WI38 (cell line): ENCODE data around the gene CDKN2B.
"Not testable (repeated sequence)": the region's sequence is repeated elsewhere in the genome, so short reads cannot be mapped to it uniquely, and the experiment has no call there.

Experiments
- H3K4me3 ChIP-seq: 2 replicates; pipeline ENCODE4 v1.5.1; 2011; ENCODE audit warnings: low read depth, mild to moderate bottlenecking, control low read depth, low read length
- TF ChIP-seq, protein P1 (sequence below): IDR thresholded peaks from 2 replicates; pipeline ENCODE4 v1.5.1; 2012; ENCODE audit warnings: low read depth, mild to moderate bottlenecking, control low read depth, low read length

CDKN2B gene, protein sequence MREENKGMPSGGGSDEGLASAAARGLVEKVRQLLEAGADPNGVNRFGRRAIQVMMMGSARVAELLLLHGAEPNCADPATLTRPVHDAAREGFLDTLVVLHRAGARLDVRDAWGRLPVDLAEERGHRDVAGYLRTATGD

DNA sequence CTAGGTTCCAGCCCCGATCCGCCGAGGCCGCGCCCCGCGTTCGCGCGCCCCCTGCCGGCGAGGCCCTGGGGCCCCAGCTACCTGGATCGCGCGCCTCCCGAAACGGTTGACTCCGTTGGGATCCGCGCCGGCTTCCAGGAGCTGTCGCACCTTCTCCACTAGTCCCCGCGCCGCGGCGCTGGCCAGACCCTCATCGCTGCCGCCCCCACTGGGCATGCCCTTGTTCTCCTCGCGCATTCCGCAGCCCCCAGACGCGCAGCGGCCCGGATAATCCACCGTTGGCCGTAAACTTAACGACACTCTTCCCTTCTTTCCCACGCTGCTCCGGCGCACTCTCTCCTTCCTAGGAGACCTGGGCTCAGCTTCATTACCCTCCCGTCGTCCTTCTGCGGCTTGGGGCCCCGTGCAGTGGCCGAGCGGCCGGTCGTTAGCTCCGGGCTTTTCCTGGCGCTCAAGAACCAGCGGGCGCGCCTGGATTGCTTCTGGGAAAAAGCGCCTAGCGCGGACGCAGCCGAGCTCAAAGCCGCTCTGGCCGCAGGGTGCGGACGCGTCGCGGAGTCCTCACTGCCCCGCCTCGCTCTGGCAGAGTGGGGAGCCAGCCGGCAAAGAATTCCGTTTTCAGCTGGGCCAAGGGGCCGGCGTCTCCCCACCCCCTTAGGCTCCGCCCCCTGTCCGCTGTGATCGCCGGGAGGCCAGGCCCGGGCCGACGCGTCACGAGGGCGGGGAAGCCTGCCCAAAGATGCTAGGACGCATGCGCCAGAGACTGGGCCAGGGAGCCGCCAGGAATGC lies at the start of gene CDKN2B:
TSS of gene CDKN2B (minus strand) at position 589 of the 789 bp plus-strand sequence. CDS start at position 237, 352 bp downstream.
- H3K4me3 ChIP-seq: peak within 1 kb of the TSS; percentile 75
- TF ChIP-seq, protein P1, sequence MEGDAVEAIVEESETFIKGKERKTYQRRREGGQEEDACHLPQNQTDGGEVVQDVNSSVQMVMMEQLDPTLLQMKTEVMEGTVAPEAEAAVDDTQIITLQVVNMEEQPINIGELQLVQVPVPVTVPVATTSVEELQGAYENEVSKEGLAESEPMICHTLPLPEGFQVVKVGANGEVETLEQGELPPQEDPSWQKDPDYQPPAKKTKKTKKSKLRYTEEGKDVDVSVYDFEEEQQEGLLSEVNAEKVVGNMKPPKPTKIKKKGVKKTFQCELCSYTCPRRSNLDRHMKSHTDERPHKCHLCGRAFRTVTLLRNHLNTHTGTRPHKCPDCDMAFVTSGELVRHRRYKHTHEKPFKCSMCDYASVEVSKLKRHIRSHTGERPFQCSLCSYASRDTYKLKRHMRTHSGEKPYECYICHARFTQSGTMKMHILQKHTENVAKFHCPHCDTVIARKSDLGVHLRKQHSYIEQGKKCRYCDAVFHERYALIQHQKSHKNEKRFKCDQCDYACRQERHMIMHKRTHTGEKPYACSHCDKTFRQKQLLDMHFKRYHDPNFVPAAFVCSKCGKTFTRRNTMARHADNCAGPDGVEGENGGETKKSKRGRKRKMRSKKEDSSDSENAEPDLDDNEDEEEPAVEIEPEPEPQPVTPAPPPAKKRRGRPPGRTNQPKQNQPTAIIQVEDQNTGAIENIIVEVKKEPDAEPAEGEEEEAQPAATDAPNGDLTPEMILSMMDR: peak; percentile 92

DNA sequence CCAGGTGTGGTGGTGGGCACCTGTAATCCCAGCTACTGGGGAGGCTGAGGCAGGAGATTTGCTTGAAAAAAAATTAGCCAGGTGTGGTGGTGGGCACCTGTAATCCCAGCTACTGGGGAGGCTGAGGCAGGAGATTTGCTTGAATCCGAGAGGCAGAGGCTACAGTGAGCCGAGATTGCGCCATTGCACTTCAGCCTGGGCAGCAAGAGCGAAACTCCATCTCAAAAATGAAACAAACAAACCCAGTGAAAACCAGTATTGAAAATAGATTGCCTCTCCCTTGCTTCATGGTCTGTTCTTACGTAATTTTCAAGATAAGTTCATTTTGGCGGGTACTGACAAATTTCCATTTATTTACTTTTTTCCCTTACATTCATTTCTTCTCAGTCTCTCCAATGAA lies 48.9 kb upstream of the CDKN2B start:
- H3K4me3 ChIP-seq: not testable (repeated sequence)

DNA sequence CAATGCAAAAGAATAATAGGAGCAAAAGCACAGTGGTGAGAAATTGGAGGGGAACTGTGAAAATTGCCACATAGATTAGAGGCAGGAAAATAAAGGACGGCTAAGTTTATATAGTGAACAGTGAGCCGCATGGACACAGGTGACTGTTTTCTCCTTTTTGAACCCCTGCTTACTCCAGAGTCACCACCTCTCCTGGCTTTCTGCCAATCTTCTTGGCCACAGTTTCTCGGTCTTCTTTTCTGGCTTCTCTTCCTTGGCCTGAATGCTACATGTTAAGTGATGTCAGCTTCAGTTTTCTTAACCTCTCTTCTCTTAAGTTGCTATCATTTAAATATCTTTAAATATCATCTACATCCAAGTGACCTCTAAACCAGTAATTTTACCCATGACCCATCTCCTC lies 47.3 kb upstream of the CDKN2B start:
- H3K4me3 ChIP-seq: no peak overlapping the region
- TF ChIP-seq, protein P1: no peak

DNA sequence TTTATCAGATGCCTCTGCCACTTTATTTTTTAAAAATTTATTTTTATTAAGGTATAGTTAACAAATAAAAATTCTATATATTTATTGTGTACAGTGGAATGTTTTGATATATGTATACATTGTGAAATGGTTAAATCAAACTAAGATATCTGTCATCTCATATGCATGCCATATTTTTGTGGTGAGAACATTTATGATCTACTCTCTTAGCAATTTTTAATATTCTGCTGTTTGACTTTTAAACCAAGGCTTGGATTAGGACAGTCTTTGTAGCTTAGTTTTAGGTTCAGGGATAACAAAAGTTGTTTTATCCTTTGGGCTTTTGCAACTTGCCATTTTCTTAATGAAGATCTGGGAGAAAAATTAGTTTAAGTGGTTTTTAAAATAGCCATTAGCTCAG lies 46.0 kb upstream of the CDKN2B start:
- H3K4me3 ChIP-seq: no peak overlapping the region
- TF ChIP-seq, protein P1: no peak

DNA sequence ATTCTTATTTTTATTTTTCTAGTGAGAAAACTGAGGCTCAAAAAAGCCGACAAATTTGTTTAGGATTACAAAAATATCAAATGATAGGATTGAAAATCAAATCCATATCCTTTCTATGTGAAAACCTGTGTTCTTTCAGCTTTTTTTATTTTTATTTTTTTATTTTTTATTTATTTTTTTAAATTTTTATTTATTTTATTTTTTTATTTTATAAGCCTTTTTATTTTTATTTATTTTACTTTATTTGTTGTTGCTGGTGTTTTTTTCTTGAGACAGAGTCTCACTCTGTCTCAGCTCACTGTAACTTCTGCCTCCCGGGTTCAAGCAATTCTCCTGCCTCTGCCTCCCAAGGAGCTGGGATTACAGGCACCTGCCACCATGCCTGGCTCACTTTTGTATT lies 45.4 kb upstream of the CDKN2B start:
- TF ChIP-seq, protein P1: no peak
- no peak overlapping the region for H3K4me3 ChIP-seq

DNA sequence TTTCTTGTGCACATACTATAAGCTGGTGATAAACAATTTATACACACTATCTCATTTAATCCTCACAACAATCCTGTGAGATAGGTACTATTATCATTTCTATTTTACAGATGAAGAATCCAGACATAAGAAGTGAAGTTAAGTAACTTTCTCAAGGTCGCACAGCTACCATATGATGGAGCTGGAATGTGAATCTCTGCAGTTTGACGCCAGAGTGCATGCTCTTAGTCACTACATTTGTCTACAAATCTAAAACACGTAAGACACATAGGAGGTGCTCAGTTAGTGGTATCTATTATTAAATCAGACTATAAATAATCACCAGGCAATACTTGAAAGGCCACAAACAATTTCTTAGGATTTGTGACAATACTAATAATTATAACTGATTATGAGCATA lies 45.0 kb upstream of the CDKN2B start:
- no peak overlapping the region for H3K4me3 ChIP-seq
- TF ChIP-seq, protein P1: no peak

DNA sequence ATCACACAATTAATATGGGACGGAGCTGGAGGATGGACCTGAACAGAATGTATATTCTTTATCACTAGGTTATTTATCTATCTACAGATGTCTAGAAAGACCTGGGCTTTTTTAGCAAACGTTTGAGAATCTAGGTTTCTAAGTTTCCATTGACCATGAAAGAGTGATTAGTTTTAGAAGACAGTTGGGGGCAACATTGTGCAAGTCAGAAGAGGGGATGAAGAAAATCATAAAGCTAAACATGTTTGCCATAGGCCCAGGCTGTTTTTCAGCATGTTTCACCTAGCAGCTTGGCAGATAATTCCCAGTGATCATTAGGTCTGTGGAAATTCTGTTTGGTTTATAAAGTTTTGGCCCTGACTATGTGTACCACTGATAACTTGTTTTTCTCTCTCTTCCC lies 44.1 kb upstream of the CDKN2B start:
- TF ChIP-seq, protein P1: no peak
- no peak overlapping the region for H3K4me3 ChIP-seq
